HCT116 (cell line): ENCODE data around the gene NLRP6. TPM values are rescaled to one million over a fixed set of nuclear protein-coding genes. Genes with fewer than 3 reads are reported as not detected.

Source experiments
- ATAC-seq: fragments of 200-7000 bp; cut with Tn5 transposase; 2 replicates; pipeline ENCODE4 v1.9.1; 2020; ENCODE audit warnings: mild to moderate bottlenecking, moderate library complexity
- BruUV-seq: library from RNA; stranded (reverse); fragments of 400-500 nt; replicated peaks from 2 replicates; lab custom pipeline; 2021; lab: Mats Ljungman, UMichigan
- CTCF ChIA-PET: fragments of 300-600 bp; sonication (Branson Sonifier 250); formaldehyde crosslinking; loops from one replicate; lab custom pipeline; 2021; ENCODE audit warnings: antibody characterized with exemption; lab: Charles Lee
- POLR2A ChIA-PET: fragments of 300-600, 350-600 bp; sonication (Branson Sonifier 250); formaldehyde crosslinking; loops from one replicate; lab custom pipeline; 2021; ENCODE audit warnings: antibody characterized with exemption; lab: Charles Lee
- RAD21 ChIA-PET, 2 experiments: fragments of 300-600 bp; sonication (Branson Sonifier 250); formaldehyde crosslinking; loops; one replicate each; lab custom pipeline; 2023; ENCODE audit warnings: low total read pairs in 2 of 2; ENCODE audit not compliant: uncharacterized antibody in 2 of 2, unreplicated experiment in 2 of 2, low non-redundant PET in 1 of 2; lab: Charles Lee
- DNase-seq: peaks from one replicate; pipeline ENCODE4 v3.0.0-alpha.2; 2010; ENCODE audit warnings: low read depth, low spot score
- H2AFZ ChIP-seq: fragments of 200-600 bp; shearing (Covaris generic), sonication (generic); 2 replicates; pipeline ENCODE4 v1.6.1; 2017; ENCODE audit warnings: low read depth, mixed run types, mixed read lengths, antibody characterized with exemption, low read length; ENCODE audit not compliant: poor library complexity, severe bottlenecking
- H3K27ac ChIP-seq: 2 replicates; pipeline ENCODE4 v1.5.1; 2012; ENCODE audit warnings: low read depth, low read length
- H3K27me3 ChIP-seq: fragments of 200-600 bp; sonication (generic); 2 replicates; pipeline ENCODE4 v1.6.1; 2016; ENCODE audit warnings: mixed run types, low read length, mixed read lengths; ENCODE audit not compliant: insufficient read depth
- H3K36me3 ChIP-seq, 2 experiments: fragments of 200-500 bp in 1 of 2; fragments of 200-600 bp in 1 of 2; sonication (Bioruptor generic) in 1 of 2; sonication (generic) in 1 of 2; 2 replicates each; pipeline versions ENCODE4 v1.5.1 to v1.6.1; 2014 to 2016; ENCODE audit warnings: low read length in 2 of 2, inconsistent platforms in 1 of 2, mixed read lengths in 1 of 2, mixed run types in 1 of 2; ENCODE audit not compliant: insufficient read depth in 2 of 2, control insufficient read depth in 1 of 2
- H3K4me1 ChIP-seq, 2 experiments: fragments of 200-600 bp in 1 of 2; sonication (generic) in 1 of 2; 2 replicates each; pipeline versions ENCODE4 v1.5.1 to v1.6.1; 2012 to 2017; ENCODE audit warnings: low read length in 2 of 2, inconsistent platforms in 1 of 2, mild to moderate bottlenecking in 1 of 2, mixed read lengths in 1 of 2, mixed run types in 1 of 2, moderate library complexity in 1 of 2; ENCODE audit not compliant: insufficient read depth in 2 of 2, control insufficient read depth in 1 of 2
- H3K4me2 ChIP-seq: fragments of 200-600 bp; sonication (generic); 2 replicates; pipeline ENCODE4 v1.6.1; 2017; ENCODE audit warnings: mixed run types, low read length, mixed read lengths
- H3K4me3 ChIP-seq, 2 experiments: fragments of 200-600 bp in 1 of 2; sonication (generic) in 1 of 2; replicated peaks in 1 of 2; 2 replicates each; pipeline ENCODE4 v1.5.1; 2011 to 2016; ENCODE audit warnings: low read length in 2 of 2, control low read depth in 1 of 2, low read depth in 1 of 2, mild to moderate bottlenecking in 1 of 2, mixed read lengths in 1 of 2, mixed run types in 1 of 2
- H3K79me2 ChIP-seq: fragments of 200-600 bp; sonication (generic); 2 replicates; pipeline ENCODE4 v1.6.1; 2017; ENCODE audit warnings: mild to moderate bottlenecking, mixed run types, low read length, moderate library complexity, mixed read lengths; ENCODE audit not compliant: insufficient read depth
- H3K9ac ChIP-seq: fragments of 200-600 bp; sonication (generic); 2 replicates; pipeline ENCODE4 v1.6.1; 2016; ENCODE audit warnings: low read length, mixed read lengths
- H3K9me2 ChIP-seq: fragments of 200-600 bp; sonication (generic), shearing (Covaris generic); 2 replicates; pipeline ENCODE4 v1.6.1; 2017; ENCODE audit warnings: mixed run types, mild to moderate bottlenecking, moderate library complexity; ENCODE audit not compliant: insufficient read depth
- H3K9me3 ChIP-seq, 2 experiments: fragments of 200-500 bp in 1 of 2; fragments of 200-600 bp in 1 of 2; sonication (Bioruptor generic) in 1 of 2; sonication (generic) in 1 of 2; 2 replicates each; pipeline ENCODE4 v1.6.1; 2014 to 2017; ENCODE audit warnings: low read length in 2 of 2, mixed read lengths in 2 of 2, inconsistent platforms in 1 of 2, low read depth in 1 of 2, mild to moderate bottlenecking in 1 of 2, mixed run types in 1 of 2, moderate library complexity in 1 of 2; ENCODE audit not compliant: control insufficient read depth in 1 of 2, insufficient read depth in 1 of 2
- H4K20me1 ChIP-seq: fragments of 200-600 bp; sonication (generic), shearing (Covaris generic); 2 replicates; pipeline ENCODE4 v1.6.1; 2017; ENCODE audit warnings: mixed run types, mild to moderate bottlenecking, moderate library complexity; ENCODE audit not compliant: insufficient read depth
- EGR1 ChIP-seq: IDR thresholded peaks from 2 replicates; pipeline ENCODE4 v1.6.1; 2012; ENCODE audit warnings: low read depth
- ELF1 ChIP-seq: IDR thresholded peaks from 2 replicates; pipeline ENCODE4 v1.6.1; 2012; ENCODE audit warnings: low read depth, borderline replicate concordance
- EZH2 ChIP-seq: fragments of 200-600 bp; sonication (generic); IDR thresholded peaks from 2 replicates; pipeline ENCODE4 v1.6.1; 2017; ENCODE audit warnings: antibody characterized with exemption, mixed run types
- RAD21 ChIP-seq: IDR thresholded peaks from 2 replicates; pipeline ENCODE4 v1.6.1; 2012; ENCODE audit warnings: low read depth, mild to moderate bottlenecking
- REST ChIP-seq: IDR thresholded peaks from 2 replicates; pipeline ENCODE4 v1.6.1; 2012; ENCODE audit warnings: low read depth
- ZNF274 ChIP-seq: fragments of 200-500 bp; sonication (Bioruptor generic); IDR thresholded peaks from 2 replicates; pipeline ENCODE4 v1.6.1; 2014; ENCODE audit warnings: mild to moderate bottlenecking, low read depth, low read length, inconsistent platforms
- intact Hi-C: fragments of 100-400 bp; cut with micrococcal nuclease; formaldehyde crosslinking; loops from 2 replicates; pipeline ENCODE4 v1.10.0; 2022
- total RNA-seq: library from RNA; stranded (reverse); gene quantifications from one replicate; pipeline ENCODE4 v1.2.1, GENCODE V29; 2021; ENCODE audit not compliant: unreplicated experiment

The NLRP6 gene
- total RNA-seq, 1 experiment from 2014 or later = not detected

GRCh38 chr11:250274-250673, 27.9 kb upstream of the NLRP6 start:
- intact Hi-C loops = no loop called here
- Histone ChIP-seq H3K9me3 (no peaks in the 10 kb centered on the region), H3K36me3 (peaks cover 60 to 69% of the 10 kb centered on the region in 2 experiments), H3K27me3 (no peaks in the 10 kb centered on the region), H3K4me3 (no peak overlapping the region), H3K27ac (no peak overlapping the region), H3K9me2 (no peaks in the 10 kb centered on the region), H3K4me2 (no peak overlapping the region), H3K79me2 (peaks cover 2% of the 10 kb centered on the region; the same call in 1 of the 2 replicates), H2AFZ (no peak overlapping the region), H3K9ac (no peak overlapping the region), H4K20me1 (no peaks in the 10 kb centered on the region), H3K4me1 (no peaks in the 10 kb centered on the region)
- DNase-seq = no peak
- CTCF ChIA-PET = interaction anchor here (0.5 to 1.7 kb wide), 12 partner anchors 10 to 199 kb away, joined by 3 to 10 read pairs (median 3); partner anchors contain the start of gene PSMD13
- no peak for TF ChIP-seq REST
- TF ChIP-seq ZNF274 = no peak
- TF ChIP-seq EGR1 = no peak
- no peak for TF ChIP-seq EZH2
- no peak for TF ChIP-seq ELF1
- no peak for TF ChIP-seq RAD21
- POLR2A ChIA-PET = no interaction called here
- RAD21 ChIA-PET = no interaction called here
- BruUV-seq = no TSS peak
- ATAC-seq = no peak
